A673 (cell line): ENCODE measurements around the gene MAML3.

Source experiments
- EZH2 ChIP-seq: fragments of 200-600 bp; sonication (generic); IDR thresholded peaks from 2 replicates; pipeline ENCODE4 v1.6.1; 2017; ENCODE audit warnings: borderline replicate concordance, low read depth, mild to moderate bottlenecking, mixed read lengths, antibody characterized with exemption, low read length; ENCODE audit not compliant: poor library complexity, severe bottlenecking
- TF ChIP-seq, protein P1 (sequence below): fragments of 300-800, 200-600 bp; sonication (generic); conservative IDR thresholded peaks from 2 replicates; pipeline ENCODE4 v1.5.1; 2017; ENCODE audit warnings: low read depth, mild to moderate bottlenecking, antibody characterized with exemption, low read length, moderate library complexity, mixed read lengths

DNA sequence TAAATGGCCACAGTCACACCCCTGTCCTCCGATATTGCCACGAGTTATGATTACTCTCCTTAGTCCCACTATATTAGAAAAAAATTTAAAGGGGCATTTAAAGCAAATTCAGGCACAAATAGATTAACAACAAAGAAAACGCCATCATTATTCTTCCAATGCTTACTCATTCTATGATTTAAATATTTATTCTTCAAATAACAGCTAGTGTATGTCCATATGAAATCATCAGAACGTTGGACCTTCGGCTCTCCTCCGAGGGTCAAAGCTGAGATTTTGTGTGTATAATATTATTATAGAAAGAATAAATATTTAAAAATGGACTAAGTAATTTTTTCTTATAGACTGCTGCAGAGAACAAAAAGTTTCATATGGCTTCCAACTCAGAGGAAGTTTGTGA lies 122.9 kb downstream of the MAML3 start:
- TF ChIP-seq, protein P1, sequence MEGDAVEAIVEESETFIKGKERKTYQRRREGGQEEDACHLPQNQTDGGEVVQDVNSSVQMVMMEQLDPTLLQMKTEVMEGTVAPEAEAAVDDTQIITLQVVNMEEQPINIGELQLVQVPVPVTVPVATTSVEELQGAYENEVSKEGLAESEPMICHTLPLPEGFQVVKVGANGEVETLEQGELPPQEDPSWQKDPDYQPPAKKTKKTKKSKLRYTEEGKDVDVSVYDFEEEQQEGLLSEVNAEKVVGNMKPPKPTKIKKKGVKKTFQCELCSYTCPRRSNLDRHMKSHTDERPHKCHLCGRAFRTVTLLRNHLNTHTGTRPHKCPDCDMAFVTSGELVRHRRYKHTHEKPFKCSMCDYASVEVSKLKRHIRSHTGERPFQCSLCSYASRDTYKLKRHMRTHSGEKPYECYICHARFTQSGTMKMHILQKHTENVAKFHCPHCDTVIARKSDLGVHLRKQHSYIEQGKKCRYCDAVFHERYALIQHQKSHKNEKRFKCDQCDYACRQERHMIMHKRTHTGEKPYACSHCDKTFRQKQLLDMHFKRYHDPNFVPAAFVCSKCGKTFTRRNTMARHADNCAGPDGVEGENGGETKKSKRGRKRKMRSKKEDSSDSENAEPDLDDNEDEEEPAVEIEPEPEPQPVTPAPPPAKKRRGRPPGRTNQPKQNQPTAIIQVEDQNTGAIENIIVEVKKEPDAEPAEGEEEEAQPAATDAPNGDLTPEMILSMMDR = no peak
- TF ChIP-seq EZH2 = no peak
